Measurements from ENCODE around the gene CARF.
"Not testable (repeated sequence)": the region's sequence is repeated elsewhere in the genome, so short reads cannot be mapped to it uniquely, and the experiment has no call there.

Gene CARF

DNA sequence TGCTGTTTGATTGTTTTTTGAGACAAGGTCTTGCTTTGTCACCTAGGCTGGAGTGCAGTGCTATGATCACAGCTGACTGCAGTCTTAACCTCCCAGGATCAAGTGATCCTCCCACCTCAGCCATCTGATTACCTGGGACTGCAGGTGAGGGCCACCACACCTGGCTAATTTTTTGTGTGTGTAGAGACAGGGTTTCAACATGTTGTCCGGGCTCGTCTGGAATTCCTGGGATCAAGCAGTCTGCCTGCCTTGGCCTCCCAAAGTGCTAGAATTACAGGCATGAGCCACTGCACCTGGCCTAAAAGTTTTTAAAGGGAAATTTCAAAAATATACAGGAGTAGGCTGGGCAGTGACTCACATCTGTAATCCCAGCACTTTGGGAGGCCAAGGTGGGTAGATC lies 22.4 kb downstream of the CARF start:
- no peak for DNase-seq

DNA sequence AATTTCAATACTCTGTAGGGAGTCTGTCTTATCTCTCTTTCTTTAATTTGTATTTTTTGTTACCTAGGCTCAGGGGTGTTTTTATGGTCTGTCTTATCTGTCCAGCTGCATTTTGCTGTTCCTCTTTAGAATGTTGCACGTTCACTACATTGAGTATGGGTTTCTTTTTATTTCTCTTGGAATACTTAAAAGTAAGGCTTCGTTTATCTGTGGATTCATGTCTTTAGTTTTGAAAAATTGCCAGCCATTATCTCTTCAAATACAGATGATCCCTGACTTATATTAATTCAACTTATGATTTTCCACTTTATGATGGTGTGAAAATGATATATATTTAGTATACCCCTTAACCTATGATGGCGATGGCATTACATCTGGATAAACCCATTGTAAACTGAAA lies 26.9 kb downstream of the CARF start:
- no peak for DNase-seq

DNA sequence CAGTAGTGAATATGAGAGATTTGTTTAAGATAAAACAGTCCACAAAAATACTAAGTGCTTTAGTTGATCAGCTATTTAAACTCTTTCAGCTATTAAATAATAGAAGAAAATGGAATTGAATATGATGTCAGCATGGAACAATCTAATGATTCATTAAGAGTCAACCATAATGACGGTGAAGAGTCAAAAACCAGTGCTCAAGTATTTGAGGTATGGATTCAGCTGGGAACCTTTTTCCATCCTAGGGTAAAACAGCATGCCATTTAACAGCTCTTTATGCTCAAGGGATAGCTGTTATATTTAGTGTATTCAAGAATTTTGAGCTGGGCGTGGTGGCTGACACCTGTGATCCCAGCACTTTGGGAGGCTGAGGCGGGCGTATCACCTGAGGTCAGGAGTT lies 29.7 kb downstream of the CARF start:
- no peak for DNase-seq

- DNase-seq: no peak
Measured at GRCh38 chr2:202944408-202944807, 32.3 kb downstream of the CARF start.

DNA sequence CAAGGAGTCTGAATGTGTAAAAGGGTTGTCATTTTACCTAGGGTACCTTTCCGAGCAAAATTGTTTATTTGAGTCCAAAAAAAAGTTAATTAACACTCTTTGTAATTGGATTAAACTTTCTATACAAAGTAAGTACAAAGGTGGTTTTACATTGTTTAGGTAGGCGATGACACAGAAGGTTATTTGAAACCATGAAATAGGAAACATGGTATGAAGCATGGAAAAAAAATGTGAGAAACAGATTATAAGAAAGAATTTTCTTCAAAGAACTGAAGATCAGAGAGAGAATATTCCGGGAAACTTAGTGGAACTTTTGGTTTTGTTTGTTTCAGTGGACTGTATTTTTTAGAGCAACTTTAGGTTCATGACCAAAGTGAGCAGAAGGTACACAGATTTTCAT lies 32.7 kb downstream of the CARF start:
- no peak for DNase-seq

- no peak for DNase-seq
Measured at GRCh38 chr2:202945497-202945896, 33.4 kb downstream of the CARF start.

DNA sequence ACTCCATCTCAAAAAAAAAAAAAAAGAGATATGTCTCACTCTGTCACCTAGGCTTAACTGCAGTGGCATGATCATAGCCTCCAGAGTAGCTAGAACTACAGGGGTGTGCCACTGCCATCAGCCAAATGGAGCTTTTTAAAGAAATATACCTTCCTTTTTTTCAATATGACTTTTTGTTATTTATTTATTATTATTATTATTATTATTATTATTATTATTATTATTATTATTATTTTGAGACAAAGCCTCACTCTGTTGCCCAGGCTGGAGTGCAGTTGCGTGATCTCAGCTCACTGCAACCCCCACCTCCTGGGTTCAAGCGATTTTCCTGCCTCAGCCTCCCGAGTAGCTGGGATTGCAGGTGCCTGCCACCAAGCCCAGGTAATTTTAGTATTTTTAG lies 37.3 kb downstream of the CARF start:
- not testable (repeated sequence) for DNase-seq

- DNase-seq: no peak
Measured at GRCh38 chr2:202950592-202950991, 38.5 kb downstream of the CARF start.

DNA sequence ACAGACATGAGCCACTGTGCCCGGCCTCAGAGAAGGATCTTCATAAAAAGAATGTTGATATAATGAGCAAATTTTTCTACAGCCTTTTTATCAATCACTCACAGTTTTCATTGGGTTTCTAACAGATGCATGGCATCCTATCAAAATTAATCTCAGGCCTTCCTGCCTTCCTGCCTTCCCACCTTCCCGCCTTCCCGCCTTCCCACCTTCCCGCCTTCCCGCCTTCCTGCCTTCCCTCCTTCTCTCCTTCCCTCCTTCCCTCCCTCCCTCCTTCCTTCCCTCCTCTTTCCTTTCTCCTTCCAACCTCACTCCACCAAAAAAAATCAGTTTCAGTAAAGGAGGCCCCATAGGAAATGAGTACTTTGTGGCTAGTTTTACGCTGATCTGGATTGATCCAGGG lies 48.4 kb downstream of the CARF start:
- no peak for DNase-seq

DNA sequence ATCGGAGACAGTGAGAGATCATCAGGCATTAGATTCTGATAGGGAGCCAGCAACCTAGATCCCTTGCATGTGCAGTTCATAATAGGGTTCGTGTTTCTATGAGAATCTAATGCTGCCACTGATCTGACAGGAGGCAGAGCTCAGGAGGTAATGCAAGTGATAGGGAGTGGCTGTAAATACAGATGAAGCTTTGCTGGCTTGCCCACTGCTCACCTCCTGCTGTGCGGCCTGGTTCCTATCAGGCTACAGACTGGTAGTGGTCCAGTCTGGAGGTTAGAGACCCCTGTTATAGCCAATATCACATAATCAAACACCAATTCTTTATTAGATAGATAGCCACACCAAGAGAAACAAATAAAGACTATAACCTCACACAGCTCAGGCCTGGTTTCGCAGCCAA lies 51.6 kb downstream of the CARF start:
- DNase-seq: no peak

- DNase-seq: no peak
Measured at GRCh38 chr2:202965810-202966460, 53.9 kb downstream of the CARF start.

DNA sequence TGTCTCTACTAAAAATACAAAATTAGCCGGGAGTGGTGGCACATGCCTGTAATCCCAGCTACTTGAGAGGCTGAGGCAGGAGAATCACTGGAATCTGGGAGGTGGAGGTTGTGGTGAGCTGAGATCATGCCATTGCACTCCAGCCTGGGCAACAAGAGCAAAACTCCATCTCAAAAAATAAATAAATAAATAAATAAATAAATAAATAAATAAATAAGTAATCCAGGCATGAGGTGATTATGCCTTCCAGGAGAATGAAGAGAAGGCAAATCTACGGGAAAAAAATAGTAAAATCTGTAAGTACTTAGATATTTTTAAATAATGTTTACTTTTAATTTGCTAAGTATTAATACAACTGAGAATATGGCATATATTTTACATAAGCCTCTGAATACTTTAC lies 57.3 kb downstream of the CARF start:
- DNase-seq: not testable (repeated sequence)

DNA sequence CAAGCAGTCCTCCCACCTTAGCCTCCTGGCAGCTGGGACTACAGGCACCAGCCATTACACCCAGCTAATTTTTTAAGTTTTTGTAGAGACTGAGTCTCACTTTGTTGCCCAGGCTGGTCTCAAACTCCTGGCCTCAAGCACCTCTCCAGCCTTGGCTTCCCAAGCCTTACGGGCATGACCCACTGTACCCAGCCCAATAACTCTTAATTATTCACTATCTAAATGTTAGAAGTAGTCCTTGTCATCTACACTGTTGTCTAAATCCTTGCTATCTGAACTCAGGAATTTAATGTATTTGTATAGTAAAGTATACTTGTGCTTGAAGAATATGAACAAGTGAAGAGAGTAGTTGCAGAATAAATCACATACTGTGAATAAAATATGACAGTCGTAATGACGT lies 64.7 kb downstream of the CARF start:
- DNase-seq: no peak

GRCh38 chr2:202982779-202983491 lies 70.9 kb downstream of the CARF start:
- no peak for DNase-seq

DNA sequence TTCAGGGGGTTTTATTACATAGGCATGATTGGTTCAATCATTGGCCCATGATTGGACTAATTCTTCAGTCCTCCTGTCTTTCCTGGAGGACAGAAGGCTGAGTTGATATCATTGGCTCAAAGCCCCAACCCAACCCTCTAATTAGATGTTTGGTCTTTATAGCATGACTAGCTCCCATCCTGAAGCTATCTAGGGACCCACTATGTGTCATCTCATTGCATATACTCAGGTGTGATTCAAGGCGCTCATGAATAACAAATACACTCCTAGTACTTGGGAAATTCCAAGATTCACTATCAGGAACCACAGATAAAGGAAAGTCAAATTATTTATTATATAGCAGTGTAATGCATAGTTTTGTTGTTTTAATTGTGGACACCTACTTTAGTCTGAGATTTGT lies 77.7 kb downstream of the CARF start:
- no peak for DNase-seq

GRCh38 chr2:202990501-202990900 lies 78.4 kb downstream of the CARF start:
- no peak for DNase-seq

GRCh38 chr2:202997113-202997512 lies 85.0 kb downstream of the CARF start:
- not testable (repeated sequence) for DNase-seq

DNA sequence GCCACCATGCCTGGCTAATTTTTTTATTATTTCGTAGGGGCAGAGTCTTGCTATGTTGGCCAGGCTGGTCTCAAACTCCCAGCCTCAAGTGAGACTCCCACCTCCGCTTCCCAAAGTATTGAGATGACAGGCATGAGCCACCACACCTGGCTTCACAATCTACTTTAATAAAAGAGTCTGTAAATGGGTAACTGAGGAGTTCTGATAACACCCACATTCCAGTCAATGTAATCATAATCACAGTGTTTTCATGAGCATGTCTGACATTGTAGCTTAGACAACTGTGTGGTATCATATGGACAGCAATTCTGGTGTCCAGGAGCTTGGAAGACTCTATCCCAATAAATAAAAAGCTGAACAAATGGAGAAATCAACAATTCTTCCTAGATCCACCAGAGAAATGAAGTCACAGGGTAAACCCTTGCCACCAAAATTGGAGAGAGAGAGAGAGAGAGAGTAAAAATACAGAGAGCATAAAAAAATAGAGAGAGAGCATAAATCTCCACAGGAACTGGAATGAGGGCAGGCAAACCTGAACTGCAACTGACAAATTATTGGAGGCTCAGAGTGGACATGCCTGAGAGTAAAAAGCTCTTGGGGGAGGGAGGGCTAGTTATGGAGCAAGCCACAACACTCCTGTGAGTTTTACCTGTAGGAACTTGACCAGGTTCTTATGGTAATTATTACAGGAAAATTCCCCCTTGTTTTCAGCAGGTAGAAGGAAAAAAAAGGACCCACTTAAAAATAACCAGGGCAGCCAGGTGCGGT lies 90.2 kb downstream of the CARF start:
- DNase-seq: no peak

DNA sequence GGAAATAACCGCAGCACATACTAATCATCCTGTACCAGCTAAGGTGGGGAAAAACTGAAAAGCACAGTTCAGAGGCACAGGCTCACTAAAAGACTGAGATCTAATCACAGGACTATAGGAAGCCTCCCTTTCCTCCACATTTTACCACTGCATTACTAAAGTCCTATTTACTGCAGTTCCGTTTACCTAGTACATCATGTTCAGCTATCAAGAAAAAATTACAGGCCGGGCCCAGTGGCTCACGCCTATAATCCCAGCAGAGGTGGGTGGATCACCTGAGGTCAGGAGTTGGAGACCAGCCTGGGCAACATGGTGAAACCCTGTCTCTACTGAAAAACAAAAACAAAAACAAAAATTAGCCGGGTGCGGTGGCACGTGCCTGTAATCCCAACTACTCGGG lies 91.6 kb downstream of the CARF start:
- DNase-seq: no peak

- DNase-seq: peak; percentile 93
Measured at GRCh38 chr2:203014456-203015199, 102.6 kb downstream of the CARF start, which contains the start of gene NBEAL1. Gene NBEAL1 (plus strand): TSS chr2:203014875. CDS start chr2:203016385, 1,510 bp downstream.

- no peak for DNase-seq
Measured at GRCh38 chr2:203016716-203017115, 104.6 kb downstream of the CARF start.

GRCh38 chr2:203018181-203018580 lies 106.1 kb downstream of the CARF start:
- DNase-seq: no peak

GRCh38 chr2:203019142-203019541 lies 107.1 kb downstream of the CARF start:
- no peak for DNase-seq
